ENCODE results near the gene CACNA1C.
"Not testable (repeated sequence)": the region's sequence is repeated elsewhere in the genome, so short reads cannot be mapped to it uniquely, and the experiment has no call there.

- TF ChIP-seq POLR2AphosphoS5, CTCF (IDR thresholded peaks at IDR 0.05): not testable (repeated sequence)
Measured at GRCh38 chr12:2685620-2686279, 633.0 kb downstream of the CACNA1C start.
